ENCODE measurements around the gene AKAP17A. TPM values are rescaled to one million over a fixed set of nuclear protein-coding genes. Genes with fewer than 3 reads are reported as not detected.

AKAP17A gene
- total RNA-seq, 2 donors from 2014 or later = 42.2 to 50.9 TPM

GRCh38 chrX:1629244-1629643, 37.8 kb downstream of the AKAP17A start:
- Mint-ChIP-seq H3K27me3 (ENCODE audit: insufficient read depth) (peaks cover 20% of the 10 kb centered on the region), H3K36me3 (ENCODE audit: low read depth) (no peaks in the 10 kb centered on the region), H3K9me3 (peaks cover 5% of the 10 kb centered on the region), H3K4me1 (peaks cover 2% of the 10 kb centered on the region), H3K27ac (no peak overlapping the region), H3K4me3 (no peak overlapping the region)
- no peaks in the 10 kb centered on the region for H3K4me1 ChIP-seq (ENCODE audit: control insufficient read depth, insufficient read depth, low read length)
- H3K4me3 ChIP-seq (ENCODE audit: low read length) = no peak overlapping the region
- no peak overlapping the region for H3K27ac ChIP-seq (ENCODE audit: low read depth, low read length)
- no peak overlapping the region for H3K9ac ChIP-seq (ENCODE audit: extremely low read depth, low read length, poor library complexity, severe bottlenecking)
- no peaks in the 10 kb centered on the region for H3K9me3 ChIP-seq (ENCODE audit: control insufficient read depth, low read length)
- TF ChIP-seq CTCF (conservative IDR thresholded peaks at IDR 0.05) = no peak
- 89 to 95% methylated on average over 4 to 7 of the region's 7 CpGs for WGBS, 2 experiments (ENCODE audit: insufficient coverage in 1 of 2, insufficient read length in 1 of 2)
- DNase-seq = peak; percentile 49
- H3K27me3 ChIP-seq (ENCODE audit: control insufficient read depth, insufficient read depth, low read length, poor library complexity, severe bottlenecking) = no peaks in the 10 kb centered on the region
- H3K36me3 ChIP-seq (ENCODE audit: control insufficient read depth, insufficient read depth, low read length) = no peaks in the 10 kb centered on the region

GRCh38 chrX:1646009-1646408, 54.6 kb downstream of the AKAP17A start:
- peaks cover 18% of the 10 kb centered on the region for H3K9me3 ChIP-seq (ENCODE audit: control insufficient read depth, low read length)
- H3K27me3 ChIP-seq (ENCODE audit: control insufficient read depth, insufficient read depth, low read length, poor library complexity, severe bottlenecking) = no peaks in the 10 kb centered on the region
- H3K4me3 ChIP-seq (ENCODE audit: low read length) = no peak overlapping the region
- H3K36me3 ChIP-seq (ENCODE audit: control insufficient read depth, insufficient read depth, low read length) = no peaks in the 10 kb centered on the region
- Mint-ChIP-seq H3K4me3 (no peak overlapping the region), H3K27me3 (ENCODE audit: insufficient read depth) (peaks cover 14% of the 10 kb centered on the region), H3K27ac (no peak overlapping the region), H3K9me3 (peaks cover 43% of the 10 kb centered on the region), H3K4me1 (no peaks in the 10 kb centered on the region), H3K36me3 (ENCODE audit: low read depth) (peaks cover 3% of the 10 kb centered on the region)
- H3K4me1 ChIP-seq (ENCODE audit: control insufficient read depth, insufficient read depth, low read length) = no peaks in the 10 kb centered on the region
- H3K27ac ChIP-seq (ENCODE audit: low read depth, low read length) = no peak overlapping the region
- no peak overlapping the region for H3K9ac ChIP-seq (ENCODE audit: extremely low read depth, low read length, poor library complexity, severe bottlenecking)
- DNase-seq = no peak
- TF ChIP-seq CTCF (conservative IDR thresholded peaks at IDR 0.05) = no peak

GRCh38 chrX:1649621-1650020, 58.2 kb downstream of the AKAP17A start:
- Mint-ChIP-seq H3K27me3 (ENCODE audit: insufficient read depth) (peaks cover 6% of the 10 kb centered on the region), H3K4me1 (no peaks in the 10 kb centered on the region), H3K27ac (peak overlapping the region; percentile 13), H3K4me3 (peak overlapping the region; percentile 9), H3K9me3 (peaks cover 41% of the 10 kb centered on the region), H3K36me3 (ENCODE audit: low read depth) (peaks cover 3% of the 10 kb centered on the region)
- Histone ChIP-seq H3K9ac (ENCODE audit: extremely low read depth, low read length, poor library complexity, severe bottlenecking) (no peak overlapping the region), H3K36me3 (ENCODE audit: control insufficient read depth, insufficient read depth, low read length) (no peaks in the 10 kb centered on the region), H3K4me1 (ENCODE audit: control insufficient read depth, insufficient read depth, low read length) (no peaks in the 10 kb centered on the region), H3K4me3 (ENCODE audit: low read length) (peak overlapping the region; percentile 38), H3K27ac (ENCODE audit: low read depth, low read length) (peak overlapping the region; percentile 64), H3K27me3 (ENCODE audit: control insufficient read depth, insufficient read depth, low read length, poor library complexity, severe bottlenecking) (no peaks in the 10 kb centered on the region), H3K9me3 (ENCODE audit: control insufficient read depth, low read length) (peaks cover 18% of the 10 kb centered on the region)
- TF ChIP-seq CTCF (conservative IDR thresholded peaks at IDR 0.05) = no peak
- WGBS, 2 experiments (ENCODE audit: insufficient coverage in 1 of 2, insufficient read length in 1 of 2) = 0 to 30% methylated on average over 1 to 7 of the region's 8 CpGs
- DNase-seq = peak; percentile 83

Other genes with a start within 250 kb of the AKAP17A start
- 100 to 1,000 TPM; 424 to 429 TPM for gene SLC25A6, start 199.5 kb upstream of the AKAP17A start, total RNA-seq
- gene ASMTL, start 138.7 kb upstream of the AKAP17A start, total RNA-seq = 10 to 100 TPM; 46.7 to 80.9 TPM
- not detected for gene P2RY8, start 54.4 kb upstream of the AKAP17A start, total RNA-seq
- gene ASMT, start 23.5 kb downstream of the AKAP17A start, total RNA-seq = not detected

All from endodermal cell (in vitro differentiated cells).